ENCODE measurements around the gene IGF1R.
A peak's percentile ranks its signal among the peaks of the same experiment; 100 is the strongest.

The IGF1R gene

GRCh38 chr15:98817745-98818144 is 169.4 kb downstream of the IGF1R start:
- no peak for DNase-seq
- TF ChIP-seq CTCF (IDR thresholded peaks at IDR 0.05; ENCODE audit: borderline replicate concordance, extremely low read depth, low read length, poor library complexity, severe bottlenecking) (no peak), EZH2 (IDR thresholded peaks at IDR 0.05; ENCODE audit: borderline replicate concordance, low read depth, low read length, severe bottlenecking) (no peak)

GRCh38 chr15:98823012-98823458 is 174.7 kb downstream of the IGF1R start:
- ATAC-seq (ENCODE audit: insufficient read depth, low read depth) (peak; percentile 86), DNase-seq (peak; percentile 29)
- no peak overlapping the region; the same call in 1 of the 2 replicates for H3K27ac ChIP-seq (ENCODE audit: low read length)
- H3K9me3 ChIP-seq (ENCODE audit: insufficient read depth, low read length, severe bottlenecking): no peaks in the 10 kb centered on the region
- no peak overlapping the region for H3K4me3 ChIP-seq (ENCODE audit: low read depth in 1 of 2, low read length in 2 of 2)
- no peaks in the 10 kb centered on the region for H3K27me3 ChIP-seq (ENCODE audit: insufficient read depth, low read length, poor library complexity)
- H3K4me1 ChIP-seq (ENCODE audit: insufficient read depth, low read length): peaks cover 11% of the 10 kb centered on the region
- no peak overlapping the region for H2AFZ ChIP-seq (ENCODE audit: low read depth, low read length)
- no peak overlapping the region for H3K9ac ChIP-seq (ENCODE audit: low read depth, low read length)
- peaks cover 7% of the 10 kb centered on the region; the same call in 1 of the 2 replicates for H4K20me1 ChIP-seq (ENCODE audit: insufficient read depth, low read length)
- H3K36me3 ChIP-seq (ENCODE audit: insufficient read depth, low read length): no peaks in the 10 kb centered on the region
- H3K4me2 ChIP-seq (ENCODE audit: insufficient read depth, low read length): no peak overlapping the region
- peaks cover 26% of the 10 kb centered on the region for H3K79me2 ChIP-seq (ENCODE audit: insufficient read depth, low read length)
- no peak for TF ChIP-seq CTCF (IDR thresholded peaks at IDR 0.05; ENCODE audit: borderline replicate concordance, extremely low read depth, low read length, poor library complexity, severe bottlenecking)
- TF ChIP-seq EZH2 (IDR thresholded peaks at IDR 0.05; ENCODE audit: borderline replicate concordance, low read depth, low read length, severe bottlenecking): no peak

More at GRCh38 chr15:98817745-98818144, 169.4 kb downstream of the IGF1R start:
- H4K20me1 ChIP-seq (ENCODE audit: insufficient read depth, low read length): peaks cover 10% of the 10 kb centered on the region; the same call in 1 of the 2 replicates
- no peaks in the 10 kb centered on the region for H3K36me3 ChIP-seq (ENCODE audit: insufficient read depth, low read length)
- H3K4me3 ChIP-seq (ENCODE audit: low read depth in 1 of 2, low read length in 2 of 2): no peak overlapping the region
- no peak overlapping the region for H2AFZ ChIP-seq (ENCODE audit: low read depth, low read length)
- H3K27ac ChIP-seq (ENCODE audit: low read length): no peak overlapping the region
- no peaks in the 10 kb centered on the region for H3K9me3 ChIP-seq (ENCODE audit: insufficient read depth, low read length, severe bottlenecking)
- H3K27me3 ChIP-seq (ENCODE audit: insufficient read depth, low read length, poor library complexity): no peaks in the 10 kb centered on the region
- H3K79me2 ChIP-seq (ENCODE audit: insufficient read depth, low read length): peaks cover 26% of the 10 kb centered on the region
- no peak overlapping the region for H3K4me2 ChIP-seq (ENCODE audit: insufficient read depth, low read length)
- no peak for ATAC-seq (ENCODE audit: insufficient read depth, low read depth)
- H3K9ac ChIP-seq (ENCODE audit: low read depth, low read length): no peak overlapping the region
- H3K4me1 ChIP-seq (ENCODE audit: insufficient read depth, low read length): no peaks in the 10 kb centered on the region

GRCh38 chr15:98823616-98824015 is 175.3 kb downstream of the IGF1R start:
- Histone ChIP-seq H3K9ac (ENCODE audit: low read depth, low read length) (no peak overlapping the region), H3K4me3 (ENCODE audit: low read depth in 1 of 2, low read length in 2 of 2) (no peak overlapping the region)
- ATAC-seq (ENCODE audit: insufficient read depth, low read depth): peak; percentile 14; the same call in 1 of the 3 replicates

More at GRCh38 chr15:98823616-98824015, 175.3 kb downstream of the IGF1R start:
- H3K79me2 ChIP-seq (ENCODE audit: insufficient read depth, low read length): peaks cover 29% of the 10 kb centered on the region
- H4K20me1 ChIP-seq (ENCODE audit: insufficient read depth, low read length): peaks cover 7% of the 10 kb centered on the region; the same call in 1 of the 2 replicates
- H3K27ac ChIP-seq (ENCODE audit: low read length): no peak overlapping the region
- H3K4me1 ChIP-seq (ENCODE audit: insufficient read depth, low read length): peaks cover 11% of the 10 kb centered on the region
- no peaks in the 10 kb centered on the region for H3K27me3 ChIP-seq (ENCODE audit: insufficient read depth, low read length, poor library complexity)
- no peak for TF ChIP-seq EZH2 (IDR thresholded peaks at IDR 0.05; ENCODE audit: borderline replicate concordance, low read depth, low read length, severe bottlenecking)
- no peak for TF ChIP-seq CTCF (IDR thresholded peaks at IDR 0.05; ENCODE audit: borderline replicate concordance, extremely low read depth, low read length, poor library complexity, severe bottlenecking)
- no peak for DNase-seq
- H2AFZ ChIP-seq (ENCODE audit: low read depth, low read length): no peak overlapping the region
- H3K4me2 ChIP-seq (ENCODE audit: insufficient read depth, low read length): no peak overlapping the region
- H3K36me3 ChIP-seq (ENCODE audit: insufficient read depth, low read length): no peaks in the 10 kb centered on the region
- no peaks in the 10 kb centered on the region for H3K9me3 ChIP-seq (ENCODE audit: insufficient read depth, low read length, severe bottlenecking)

Measured in DND-41 (cell line).